ENCODE results near the gene HTATSF1.

The HTATSF1 gene

GRCh38 chrX:136531951-136532350 lies 34.6 kb downstream of the HTATSF1 start, which contains the start of gene VGLL1:
TSS of gene VGLL1 (plus strand) at chrX:136532215. CDS start at chrX:136536021, 3,806 bp downstream.
- TF ChIP-seq GATA3 (IDR thresholded peaks at IDR 0.05; ENCODE audit: low read depth, low read length) (no peak), GATA2 (IDR thresholded peaks at IDR 0.05; ENCODE audit: low read depth, low read length) (no peak)

DNA sequence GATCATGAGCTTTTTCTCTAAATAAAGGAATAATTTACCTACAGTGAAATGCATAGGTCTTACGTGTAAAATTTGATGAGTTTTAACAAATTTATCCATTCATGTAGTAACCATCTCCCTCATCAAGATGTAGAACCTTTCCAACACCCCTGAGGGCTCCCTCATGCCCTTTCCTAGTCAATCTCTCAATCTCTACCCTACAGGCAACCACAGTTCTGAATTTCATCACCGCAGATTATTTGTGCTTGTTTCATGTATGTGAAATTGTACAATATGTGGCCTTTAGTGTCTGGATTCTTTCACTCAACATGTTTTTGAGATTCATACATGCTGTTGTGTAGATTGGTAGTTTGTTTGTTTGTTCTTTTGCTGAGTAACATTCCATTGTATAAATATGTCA lies 36.7 kb downstream of the HTATSF1 start:
- TF ChIP-seq GATA3 (IDR thresholded peaks at IDR 0.05; ENCODE audit: low read depth, low read length), result no peak

DNA sequence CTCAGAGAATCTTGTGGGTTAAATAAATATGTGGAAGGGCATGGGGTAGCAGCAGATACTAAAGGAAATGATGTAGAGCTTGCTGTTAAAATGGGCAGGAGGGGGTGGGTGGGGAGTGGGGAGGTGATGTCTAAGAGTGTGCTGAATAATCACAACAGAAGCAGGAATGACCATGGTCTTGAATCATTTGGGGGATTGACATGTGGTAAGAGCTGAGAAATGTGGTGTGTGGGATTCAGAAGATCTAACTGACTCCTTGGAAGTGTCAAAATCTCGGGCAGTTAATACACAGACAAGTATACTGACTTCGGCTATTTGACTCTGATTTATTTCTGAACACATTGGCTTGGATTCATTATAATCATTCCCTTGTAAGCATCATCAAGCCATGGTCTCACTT lies 41.4 kb downstream of the HTATSF1 start:
- no peak for TF ChIP-seq GATA2 (IDR thresholded peaks at IDR 0.05; ENCODE audit: low read depth, low read length)
- no peak for TF ChIP-seq GATA3 (IDR thresholded peaks at IDR 0.05; ENCODE audit: low read depth, low read length)

DNA sequence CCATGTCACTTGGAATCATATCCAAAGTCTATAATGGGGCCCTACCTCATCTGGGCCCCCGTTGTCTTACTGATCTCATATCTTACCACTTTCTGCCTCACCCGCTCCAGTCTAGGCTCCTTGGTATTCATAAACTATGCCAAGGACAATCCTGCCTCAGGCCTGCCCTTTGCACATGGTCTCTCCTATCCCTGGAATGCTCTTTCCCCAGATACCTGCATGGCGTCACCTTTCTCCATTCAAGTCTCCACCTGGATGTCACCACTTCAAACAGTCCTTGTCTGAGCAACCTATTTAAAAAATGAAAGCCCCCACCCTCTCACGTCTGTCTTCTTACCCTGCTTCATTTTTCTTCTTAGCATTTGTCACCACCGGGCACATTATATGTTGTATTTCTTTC lies 42.8 kb downstream of the HTATSF1 start:
- no peak for TF ChIP-seq GATA3 (IDR thresholded peaks at IDR 0.05; ENCODE audit: low read depth, low read length)
- TF ChIP-seq GATA2 (IDR thresholded peaks at IDR 0.05; ENCODE audit: low read depth, low read length), result no peak

DNA sequence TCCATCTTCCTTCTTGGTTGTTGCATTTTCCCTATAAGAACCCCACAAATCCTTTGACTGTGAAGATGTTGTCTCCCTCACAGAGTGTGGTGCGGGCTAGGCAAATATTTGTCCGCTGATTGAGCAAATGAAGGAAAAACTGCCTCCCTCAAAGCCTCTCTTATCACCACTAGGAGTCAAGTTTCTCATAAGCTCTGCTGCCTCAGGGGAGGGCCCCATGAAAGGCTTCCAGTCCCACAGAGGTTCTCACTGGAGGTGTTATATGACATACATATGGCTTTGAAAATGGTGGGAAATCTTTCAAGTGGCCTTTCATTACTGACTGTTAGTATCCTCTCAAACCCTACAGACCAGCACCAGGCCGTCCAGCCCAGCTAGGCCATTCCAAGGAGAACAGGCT lies 43.9 kb downstream of the HTATSF1 start:
- TF ChIP-seq GATA2 (IDR thresholded peaks at IDR 0.05; ENCODE audit: low read depth, low read length), result no peak
- TF ChIP-seq GATA3 (IDR thresholded peaks at IDR 0.05; ENCODE audit: low read depth, low read length), result no peak

GRCh38 chrX:136542281-136542680 lies 44.9 kb downstream of the HTATSF1 start:
- no peak for TF ChIP-seq GATA2 (IDR thresholded peaks at IDR 0.05; ENCODE audit: low read depth, low read length)
- TF ChIP-seq GATA3 (IDR thresholded peaks at IDR 0.05; ENCODE audit: low read depth, low read length), result no peak

- no peak for TF ChIP-seq GATA2 (IDR thresholded peaks at IDR 0.05; ENCODE audit: low read depth, low read length)
- TF ChIP-seq GATA3 (IDR thresholded peaks at IDR 0.05; ENCODE audit: low read depth, low read length), result no peak
These were observed 49.0 kb downstream of the HTATSF1 start for GRCh38 chrX:136546371-136546781.

DNA sequence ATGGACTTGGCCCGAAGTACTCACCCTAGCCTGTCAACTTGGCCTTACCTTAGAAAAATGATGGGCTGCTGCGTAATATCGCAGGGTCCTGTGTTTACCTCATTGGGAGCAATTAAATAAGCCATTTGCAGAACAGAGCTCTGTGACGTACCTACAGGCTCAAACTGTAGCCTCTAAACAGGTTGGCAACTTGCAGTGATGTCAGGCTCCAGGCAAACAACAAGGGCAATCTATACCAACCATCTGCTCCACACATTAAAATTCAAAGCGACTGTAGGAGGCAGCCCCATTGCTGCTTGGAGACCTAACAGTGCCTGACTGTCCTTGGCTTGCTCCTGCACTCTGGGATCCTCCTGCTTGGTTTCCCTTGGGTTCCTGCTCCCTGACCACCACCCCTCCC lies 51.8 kb downstream of the HTATSF1 start:
- TF ChIP-seq GATA2 (IDR thresholded peaks at IDR 0.05; ENCODE audit: low read depth, low read length) (no peak), GATA3 (IDR thresholded peaks at IDR 0.05; ENCODE audit: low read depth, low read length) (no peak)

- TF ChIP-seq GATA2 (IDR thresholded peaks at IDR 0.05; ENCODE audit: low read depth, low read length) (no peak), GATA3 (IDR thresholded peaks at IDR 0.05; ENCODE audit: low read depth, low read length) (no peak)
These were observed 54.0 kb downstream of the HTATSF1 start for GRCh38 chrX:136551410-136551809.

- TF ChIP-seq GATA2 (IDR thresholded peaks at IDR 0.05; ENCODE audit: low read depth, low read length) (no peak), GATA3 (IDR thresholded peaks at IDR 0.05; ENCODE audit: low read depth, low read length) (no peak)
These were observed 58.3 kb downstream of the HTATSF1 start for GRCh38 chrX:136555694-136556093.
